Measurements from ENCODE around the gene E2F6.

GRCh38 chr2:11409572-11409959 is 56.4 kb downstream of the E2F6 start:
- TF ChIP-seq ETV6 (CRISPR knock-in tag; IDR thresholded peaks at IDR 0.05) (no peak), CTCF (IDR thresholded peaks at IDR 0.05) (no peak), NR3C1 (CRISPR knock-in tag; conservative IDR thresholded peaks at IDR 0.05; ENCODE audit: low read depth) (no peak), ZNF138 (CRISPR knock-in tag; conservative IDR thresholded peaks at IDR 0.05) (no peak), NR2C2 (CRISPR knock-in tag; IDR thresholded peaks at IDR 0.05) (no peak), MAX (CRISPR knock-in tag; IDR thresholded peaks at IDR 0.05) (no peak), RELA (CRISPR knock-in tag; IDR thresholded peaks at IDR 0.05; ENCODE audit: borderline replicate concordance) (no peak), USF2 (CRISPR knock-in tag; IDR thresholded peaks at IDR 0.05) (no peak), ATF3 (CRISPR knock-in tag; conservative IDR thresholded peaks at IDR 0.05) (no peak), ESRRA (CRISPR knock-in tag; IDR thresholded peaks at IDR 0.05; ENCODE audit: borderline replicate concordance) (no peak), FOXK1 (CRISPR knock-in tag; IDR thresholded peaks at IDR 0.05) (no peak)
